ENCODE measurements around the gene FNDC3B.

Gene FNDC3B

GRCh38 chr3:172156586-172156955 lies 117.2 kb downstream of the FNDC3B start:
- FAIRE-seq, result no peak
- DNase-seq (ENCODE audit: insufficient read length, low spot score), result no peak
- TF ChIP-seq CTCF (IDR thresholded peaks at IDR 0.05; ENCODE audit: insufficient read depth, missing control alignments), result no peak

- FAIRE-seq, result no peak
- DNase-seq (ENCODE audit: insufficient read length, low spot score), result no peak
- TF ChIP-seq CTCF (IDR thresholded peaks at IDR 0.05; ENCODE audit: insufficient read depth, missing control alignments), result no peak
These were observed 118.3 kb downstream of the FNDC3B start for GRCh38 chr3:172157564-172158258.

- DNase-seq (ENCODE audit: insufficient read length, low spot score), result no peak
- no peak for TF ChIP-seq CTCF (IDR thresholded peaks at IDR 0.05; ENCODE audit: insufficient read depth, missing control alignments)
- FAIRE-seq, result no peak
These were observed 119.4 kb downstream of the FNDC3B start for GRCh38 chr3:172158741-172159140.

GRCh38 chr3:172159376-172159775 lies 120.0 kb downstream of the FNDC3B start:
- DNase-seq (ENCODE audit: insufficient read length, low spot score) (no peak), FAIRE-seq (no peak)
- no peak for TF ChIP-seq CTCF (IDR thresholded peaks at IDR 0.05; ENCODE audit: insufficient read depth, missing control alignments)

GRCh38 chr3:172159962-172160538 lies 120.7 kb downstream of the FNDC3B start:
- no peak for DNase-seq (ENCODE audit: insufficient read length, low spot score)
- no peak for FAIRE-seq
- no peak for TF ChIP-seq CTCF (IDR thresholded peaks at IDR 0.05; ENCODE audit: insufficient read depth, missing control alignments)

- DNase-seq (ENCODE audit: insufficient read length, low spot score), result no peak
- FAIRE-seq, result no peak
- TF ChIP-seq CTCF (IDR thresholded peaks at IDR 0.05; ENCODE audit: insufficient read depth, missing control alignments), result no peak
These were observed 121.9 kb downstream of the FNDC3B start for GRCh38 chr3:172161133-172161789.

- FAIRE-seq, result no peak
- TF ChIP-seq CTCF (IDR thresholded peaks at IDR 0.05; ENCODE audit: insufficient read depth, missing control alignments), result no peak
- DNase-seq (ENCODE audit: insufficient read length, low spot score), result no peak
These were observed 122.6 kb downstream of the FNDC3B start for GRCh38 chr3:172161959-172162358.
